OCI-LY7 (cell line): Measurements from ENCODE around the gene GAMT.

Source experiments
- EZH2phosphoT487 ChIP-seq: fragments of 200-600 bp; sonication (generic); IDR thresholded peaks from 2 replicates; pipeline ENCODE4 v1.6.1; 2018; ENCODE audit warnings: low read depth, borderline replicate concordance, mild to moderate bottlenecking, mixed run types, antibody characterized with exemption, low read length, moderate library complexity, mixed read lengths
- TF ChIP-seq, protein P1 (sequence below): fragments of 200-600 bp; sonication (generic); conservative IDR thresholded peaks from 2 replicates; pipeline ENCODE4 v1.5.1; 2014; ENCODE audit warnings: mild to moderate bottlenecking, antibody characterized with exemption, low read length, moderate library complexity, mixed read lengths

GRCh38 chr19:1441022-1441426, 39.7 kb upstream of the GAMT start:
- TF ChIP-seq, protein P1, sequence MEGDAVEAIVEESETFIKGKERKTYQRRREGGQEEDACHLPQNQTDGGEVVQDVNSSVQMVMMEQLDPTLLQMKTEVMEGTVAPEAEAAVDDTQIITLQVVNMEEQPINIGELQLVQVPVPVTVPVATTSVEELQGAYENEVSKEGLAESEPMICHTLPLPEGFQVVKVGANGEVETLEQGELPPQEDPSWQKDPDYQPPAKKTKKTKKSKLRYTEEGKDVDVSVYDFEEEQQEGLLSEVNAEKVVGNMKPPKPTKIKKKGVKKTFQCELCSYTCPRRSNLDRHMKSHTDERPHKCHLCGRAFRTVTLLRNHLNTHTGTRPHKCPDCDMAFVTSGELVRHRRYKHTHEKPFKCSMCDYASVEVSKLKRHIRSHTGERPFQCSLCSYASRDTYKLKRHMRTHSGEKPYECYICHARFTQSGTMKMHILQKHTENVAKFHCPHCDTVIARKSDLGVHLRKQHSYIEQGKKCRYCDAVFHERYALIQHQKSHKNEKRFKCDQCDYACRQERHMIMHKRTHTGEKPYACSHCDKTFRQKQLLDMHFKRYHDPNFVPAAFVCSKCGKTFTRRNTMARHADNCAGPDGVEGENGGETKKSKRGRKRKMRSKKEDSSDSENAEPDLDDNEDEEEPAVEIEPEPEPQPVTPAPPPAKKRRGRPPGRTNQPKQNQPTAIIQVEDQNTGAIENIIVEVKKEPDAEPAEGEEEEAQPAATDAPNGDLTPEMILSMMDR, result no peak
- TF ChIP-seq EZH2phosphoT487, result no peak
